Measurements from ENCODE around the gene POLR2F.

DNA sequence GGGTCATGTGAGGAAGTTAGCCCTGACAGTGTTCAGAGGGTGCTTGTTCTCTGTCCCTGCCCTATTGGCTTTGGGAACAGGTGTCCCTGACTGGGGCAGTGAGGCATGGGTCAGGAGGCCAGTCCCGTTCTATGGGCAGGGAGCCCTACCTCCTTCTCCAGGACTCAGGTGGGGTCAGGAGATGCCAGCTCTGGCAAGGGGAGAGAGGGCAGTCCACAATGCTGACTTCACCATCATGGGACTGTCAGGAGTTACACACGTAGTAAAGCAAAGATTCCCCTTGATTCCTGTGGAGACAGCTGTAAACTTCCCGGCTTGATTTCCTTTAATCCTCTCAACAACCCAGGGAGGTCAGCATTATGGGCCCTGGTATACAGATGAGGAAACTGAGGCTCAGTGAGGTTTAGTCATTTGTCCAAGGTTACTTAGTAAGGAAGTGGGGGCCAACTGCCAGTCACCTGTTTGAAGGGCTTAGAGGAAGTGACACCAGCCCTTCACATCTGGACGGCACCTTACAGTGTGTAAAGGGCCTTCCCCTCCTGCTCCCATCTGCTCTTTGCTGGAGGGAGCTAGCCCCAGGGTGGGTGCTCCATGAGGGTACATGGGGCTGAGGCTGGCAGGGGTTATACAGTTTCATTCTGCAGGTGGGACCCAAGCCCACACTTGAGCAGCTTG is 35.5 kb upstream of the POLR2F start:
- TF ChIP-seq ZBTB7A (IDR thresholded peaks at IDR 0.05; ENCODE audit: low read depth) (no peak), EP300 (IDR thresholded peaks at IDR 0.05; ENCODE audit: borderline replicate concordance) (no peak), YY1 (IDR thresholded peaks at IDR 0.05; ENCODE audit: low read depth) (no peak), TCF12 (IDR thresholded peaks at IDR 0.05; ENCODE audit: low read depth) (no peak), CEBPB (IDR thresholded peaks at IDR 0.05) (no peak), RAD21 (IDR thresholded peaks at IDR 0.05; ENCODE audit: low read depth) (no peak), CREB1 (IDR thresholded peaks at IDR 0.05; ENCODE audit: low read depth) (no peak), TAF1 (IDR thresholded peaks at IDR 0.05; ENCODE audit: low read depth) (no peak), NFIC (IDR thresholded peaks at IDR 0.05) (no peak), FOXM1 (IDR thresholded peaks at IDR 0.05; ENCODE audit: borderline replicate concordance, low read depth) (no peak), TEAD4 (IDR thresholded peaks at IDR 0.05) (no peak)
- TF ChIP-seq, protein P1, sequence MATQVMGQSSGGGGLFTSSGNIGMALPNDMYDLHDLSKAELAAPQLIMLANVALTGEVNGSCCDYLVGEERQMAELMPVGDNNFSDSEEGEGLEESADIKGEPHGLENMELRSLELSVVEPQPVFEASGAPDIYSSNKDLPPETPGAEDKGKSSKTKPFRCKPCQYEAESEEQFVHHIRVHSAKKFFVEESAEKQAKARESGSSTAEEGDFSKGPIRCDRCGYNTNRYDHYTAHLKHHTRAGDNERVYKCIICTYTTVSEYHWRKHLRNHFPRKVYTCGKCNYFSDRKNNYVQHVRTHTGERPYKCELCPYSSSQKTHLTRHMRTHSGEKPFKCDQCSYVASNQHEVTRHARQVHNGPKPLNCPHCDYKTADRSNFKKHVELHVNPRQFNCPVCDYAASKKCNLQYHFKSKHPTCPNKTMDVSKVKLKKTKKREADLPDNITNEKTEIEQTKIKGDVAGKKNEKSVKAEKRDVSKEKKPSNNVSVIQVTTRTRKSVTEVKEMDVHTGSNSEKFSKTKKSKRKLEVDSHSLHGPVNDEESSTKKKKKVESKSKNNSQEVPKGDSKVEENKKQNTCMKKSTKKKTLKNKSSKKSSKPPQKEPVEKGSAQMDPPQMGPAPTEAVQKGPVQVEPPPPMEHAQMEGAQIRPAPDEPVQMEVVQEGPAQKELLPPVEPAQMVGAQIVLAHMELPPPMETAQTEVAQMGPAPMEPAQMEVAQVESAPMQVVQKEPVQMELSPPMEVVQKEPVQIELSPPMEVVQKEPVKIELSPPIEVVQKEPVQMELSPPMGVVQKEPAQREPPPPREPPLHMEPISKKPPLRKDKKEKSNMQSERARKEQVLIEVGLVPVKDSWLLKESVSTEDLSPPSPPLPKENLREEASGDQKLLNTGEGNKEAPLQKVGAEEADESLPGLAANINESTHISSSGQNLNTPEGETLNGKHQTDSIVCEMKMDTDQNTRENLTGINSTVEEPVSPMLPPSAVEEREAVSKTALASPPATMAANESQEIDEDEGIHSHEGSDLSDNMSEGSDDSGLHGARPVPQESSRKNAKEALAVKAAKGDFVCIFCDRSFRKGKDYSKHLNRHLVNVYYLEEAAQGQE (IDR thresholded peaks at IDR 0.05; ENCODE audit: low read depth), result no peak
- TF ChIP-seq, protein P2, sequence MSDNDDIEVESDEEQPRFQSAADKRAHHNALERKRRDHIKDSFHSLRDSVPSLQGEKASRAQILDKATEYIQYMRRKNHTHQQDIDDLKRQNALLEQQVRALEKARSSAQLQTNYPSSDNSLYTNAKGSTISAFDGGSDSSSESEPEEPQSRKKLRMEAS (IDR thresholded peaks at IDR 0.05), result no peak

Measured in Ishikawa (cell line).